Measurements from ENCODE around the gene SMOC2.

DNA sequence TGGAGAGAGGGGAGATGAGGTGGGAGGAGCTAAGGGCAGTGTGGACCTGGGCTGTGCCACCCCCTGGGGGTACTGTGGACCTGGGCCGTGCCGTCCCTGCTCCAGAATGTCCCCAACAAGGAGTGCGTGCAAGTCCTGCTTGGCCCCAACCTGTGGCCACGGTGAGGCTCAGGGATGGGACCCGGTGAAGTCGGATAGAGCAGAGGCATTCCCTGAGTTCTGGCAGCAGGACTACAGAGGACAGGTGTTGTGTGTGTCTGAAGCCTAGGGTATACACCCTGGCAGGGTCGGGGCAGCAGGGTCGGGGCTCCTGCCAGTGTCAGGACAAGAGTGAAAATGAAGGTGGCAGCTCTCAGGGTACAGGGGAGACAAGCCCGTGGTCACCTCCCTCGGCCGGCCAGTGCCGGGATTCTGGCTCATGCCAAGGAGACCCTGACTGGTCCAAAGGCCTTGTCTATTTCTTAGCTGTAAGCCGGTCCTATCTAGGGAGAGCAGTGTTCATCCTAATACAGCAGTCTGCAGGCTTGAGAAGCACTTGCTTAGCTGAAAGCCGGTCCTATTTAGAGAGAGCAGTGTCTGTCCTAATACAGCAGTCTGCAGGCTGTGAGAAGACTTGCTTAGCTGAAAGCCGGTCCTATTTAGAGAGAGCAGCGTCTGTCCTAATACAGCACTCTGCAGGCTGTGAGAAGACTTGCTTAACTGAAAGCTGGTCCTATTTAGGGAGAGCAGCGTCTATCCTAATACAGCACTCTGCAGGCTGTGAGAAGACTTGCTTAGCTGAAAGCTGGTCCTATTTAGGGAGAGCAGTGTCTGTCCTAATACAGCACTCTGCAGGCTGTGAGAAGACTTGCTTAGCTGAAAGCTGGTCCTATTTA is 95.9 kb downstream of the SMOC2 start:
- TF ChIP-seq, protein P1, sequence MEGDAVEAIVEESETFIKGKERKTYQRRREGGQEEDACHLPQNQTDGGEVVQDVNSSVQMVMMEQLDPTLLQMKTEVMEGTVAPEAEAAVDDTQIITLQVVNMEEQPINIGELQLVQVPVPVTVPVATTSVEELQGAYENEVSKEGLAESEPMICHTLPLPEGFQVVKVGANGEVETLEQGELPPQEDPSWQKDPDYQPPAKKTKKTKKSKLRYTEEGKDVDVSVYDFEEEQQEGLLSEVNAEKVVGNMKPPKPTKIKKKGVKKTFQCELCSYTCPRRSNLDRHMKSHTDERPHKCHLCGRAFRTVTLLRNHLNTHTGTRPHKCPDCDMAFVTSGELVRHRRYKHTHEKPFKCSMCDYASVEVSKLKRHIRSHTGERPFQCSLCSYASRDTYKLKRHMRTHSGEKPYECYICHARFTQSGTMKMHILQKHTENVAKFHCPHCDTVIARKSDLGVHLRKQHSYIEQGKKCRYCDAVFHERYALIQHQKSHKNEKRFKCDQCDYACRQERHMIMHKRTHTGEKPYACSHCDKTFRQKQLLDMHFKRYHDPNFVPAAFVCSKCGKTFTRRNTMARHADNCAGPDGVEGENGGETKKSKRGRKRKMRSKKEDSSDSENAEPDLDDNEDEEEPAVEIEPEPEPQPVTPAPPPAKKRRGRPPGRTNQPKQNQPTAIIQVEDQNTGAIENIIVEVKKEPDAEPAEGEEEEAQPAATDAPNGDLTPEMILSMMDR (IDR thresholded peaks at IDR 0.05) = no peak
- TF ChIP-seq EZH2 (IDR thresholded peaks at IDR 0.05; ENCODE audit: borderline replicate concordance, insufficient read depth, low read depth, low read length, poor library complexity, severe bottlenecking) = no peak

Measured in B cell (primary cell).